ENCODE data around the gene PPIL6.

GRCh38 chr6:109456710-109457561, 16.5 kb upstream of the PPIL6 start:
- no peak for TF ChIP-seq ZC3H10 (CRISPR knock-in tag; IDR thresholded peaks at IDR 0.05)
- TF ChIP-seq ZNF565 (CRISPR knock-in tag; conservative IDR thresholded peaks at IDR 0.05; ENCODE audit: low read depth): no peak
- TF ChIP-seq ARNTL (CRISPR knock-in tag; IDR thresholded peaks at IDR 0.05; ENCODE audit: borderline replicate concordance, low read depth): no peak
- TF ChIP-seq TOX (CRISPR knock-in tag; IDR thresholded peaks at IDR 0.05; ENCODE audit: borderline replicate concordance): no peak
- TF ChIP-seq ISL1 (CRISPR knock-in tag; IDR thresholded peaks at IDR 0.05): no peak
- no peak for TF ChIP-seq ZFP30 (CRISPR knock-in tag; IDR thresholded peaks at IDR 0.05)
- no peak for TF ChIP-seq CSRNP3 (CRISPR knock-in tag; IDR thresholded peaks at IDR 0.05)
